ENCODE data around the gene ENOX1. TPM values are rescaled to one million over a fixed set of nuclear protein-coding genes. Genes with fewer than 3 reads are reported as not detected.

ENOX1 gene
- total RNA-seq, 4 donors from 2014 or later, result 2.2 to 8.9 (median 6.2) TPM

DNA sequence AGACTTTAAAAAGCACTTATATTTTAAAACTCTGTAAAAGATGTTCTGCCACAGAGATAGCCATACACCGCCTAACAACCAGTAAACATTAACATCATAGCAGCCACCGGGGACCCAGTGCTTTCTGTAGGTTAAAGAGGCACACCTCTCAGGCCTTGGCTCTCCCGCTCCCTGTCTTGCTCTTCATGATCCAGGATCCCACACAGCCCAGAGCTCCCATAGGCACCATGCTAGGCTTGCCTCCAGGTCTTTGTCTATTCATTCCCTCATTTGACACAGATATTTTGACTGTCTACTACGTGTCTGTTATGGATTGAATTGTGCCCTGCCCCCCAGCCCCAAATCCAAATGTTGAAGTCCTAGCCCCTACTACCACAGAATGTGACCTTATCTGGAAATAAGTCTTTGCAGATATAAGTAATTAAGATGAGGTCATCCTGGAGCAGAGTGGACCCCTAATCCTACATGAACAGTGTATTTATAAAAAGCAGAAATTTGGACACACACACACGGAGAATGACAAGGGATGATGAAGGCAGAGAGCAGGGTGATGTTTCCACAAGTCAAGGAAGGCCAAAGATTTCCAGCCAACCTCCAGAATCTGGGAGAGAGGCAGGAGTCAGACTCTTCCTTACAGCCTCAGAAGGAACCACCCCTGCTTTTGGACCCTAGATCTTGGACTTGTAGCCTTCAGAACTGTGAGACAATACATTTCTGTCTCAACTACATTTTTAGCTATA is 490.8 kb downstream of the ENOX1 start:
- ATAC-seq (ENCODE audit: low FRiP score), result no peak
- TF ChIP-seq, protein P1, sequence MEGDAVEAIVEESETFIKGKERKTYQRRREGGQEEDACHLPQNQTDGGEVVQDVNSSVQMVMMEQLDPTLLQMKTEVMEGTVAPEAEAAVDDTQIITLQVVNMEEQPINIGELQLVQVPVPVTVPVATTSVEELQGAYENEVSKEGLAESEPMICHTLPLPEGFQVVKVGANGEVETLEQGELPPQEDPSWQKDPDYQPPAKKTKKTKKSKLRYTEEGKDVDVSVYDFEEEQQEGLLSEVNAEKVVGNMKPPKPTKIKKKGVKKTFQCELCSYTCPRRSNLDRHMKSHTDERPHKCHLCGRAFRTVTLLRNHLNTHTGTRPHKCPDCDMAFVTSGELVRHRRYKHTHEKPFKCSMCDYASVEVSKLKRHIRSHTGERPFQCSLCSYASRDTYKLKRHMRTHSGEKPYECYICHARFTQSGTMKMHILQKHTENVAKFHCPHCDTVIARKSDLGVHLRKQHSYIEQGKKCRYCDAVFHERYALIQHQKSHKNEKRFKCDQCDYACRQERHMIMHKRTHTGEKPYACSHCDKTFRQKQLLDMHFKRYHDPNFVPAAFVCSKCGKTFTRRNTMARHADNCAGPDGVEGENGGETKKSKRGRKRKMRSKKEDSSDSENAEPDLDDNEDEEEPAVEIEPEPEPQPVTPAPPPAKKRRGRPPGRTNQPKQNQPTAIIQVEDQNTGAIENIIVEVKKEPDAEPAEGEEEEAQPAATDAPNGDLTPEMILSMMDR (IDR thresholded peaks at IDR 0.05), result no peak
- no peak for DNase-seq (ENCODE audit: low spot score)

DNA sequence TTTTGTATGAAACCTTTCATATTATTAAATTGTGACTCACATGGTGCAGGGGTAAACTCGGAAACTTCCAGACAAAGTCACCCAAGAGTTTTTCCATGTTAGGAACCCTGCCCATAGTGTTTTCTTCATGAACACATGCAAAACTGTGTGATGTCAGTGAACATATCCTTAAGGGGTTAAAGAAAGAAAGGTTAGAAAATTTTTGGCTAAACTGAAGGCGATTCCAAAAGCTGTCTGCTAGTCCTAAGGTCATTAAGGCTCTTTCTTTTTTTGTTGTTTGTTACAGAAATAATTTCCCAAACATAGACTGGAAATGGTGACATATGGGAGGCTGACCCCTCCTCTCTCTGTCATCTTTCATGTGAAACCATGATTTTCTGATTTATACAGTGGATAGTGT is 491.5 kb downstream of the ENOX1 start:
- TF ChIP-seq, protein P1 (IDR thresholded peaks at IDR 0.05), result no peak
- ATAC-seq (ENCODE audit: low FRiP score) (no peak), DNase-seq (ENCODE audit: low spot score) (no peak)

DNA sequence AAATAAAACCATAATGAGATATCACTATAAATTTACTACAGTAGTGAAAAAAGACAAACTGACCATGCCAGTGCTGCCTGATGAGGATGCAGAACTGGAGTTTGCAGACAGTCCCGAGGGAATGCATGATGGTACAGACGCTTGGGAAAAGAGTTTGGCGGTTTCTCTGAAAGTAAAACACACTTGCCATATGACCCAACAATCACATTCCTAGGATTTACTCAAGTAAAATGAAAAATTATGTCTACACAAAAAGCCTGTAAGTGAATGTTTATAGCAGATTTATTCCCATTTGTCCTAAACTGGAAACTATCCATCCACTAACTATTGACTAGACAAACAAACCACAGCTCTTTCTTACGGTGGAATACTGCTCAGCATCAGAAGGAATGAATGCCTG is 492.4 kb downstream of the ENOX1 start:
- TF ChIP-seq, protein P1 (IDR thresholded peaks at IDR 0.05), result no peak
- DNase-seq (ENCODE audit: low spot score) (no peak), ATAC-seq (ENCODE audit: low FRiP score) (no peak)

DNA sequence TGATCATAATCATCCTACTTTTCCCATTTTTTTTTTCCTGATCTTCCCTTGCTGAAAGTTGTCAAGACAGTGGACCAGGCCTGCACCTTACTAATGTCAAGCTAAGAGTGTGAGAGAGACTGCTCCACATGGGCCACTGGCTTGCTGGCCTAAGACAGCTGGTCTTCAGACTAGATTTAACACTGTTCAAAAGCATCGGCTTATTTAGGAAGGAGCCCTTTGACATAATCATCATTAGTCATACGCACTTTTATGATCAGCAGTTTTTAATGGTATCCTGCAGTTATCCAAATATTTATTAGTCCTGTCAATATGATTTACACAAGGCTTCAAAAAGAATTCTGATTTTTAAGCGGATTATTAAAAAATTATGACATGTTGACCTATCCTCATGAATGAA is 492.8 kb downstream of the ENOX1 start:
- no peak for ATAC-seq (ENCODE audit: low FRiP score)
- DNase-seq (ENCODE audit: low spot score), result no peak
- TF ChIP-seq, protein P1 (IDR thresholded peaks at IDR 0.05), result no peak

DNA sequence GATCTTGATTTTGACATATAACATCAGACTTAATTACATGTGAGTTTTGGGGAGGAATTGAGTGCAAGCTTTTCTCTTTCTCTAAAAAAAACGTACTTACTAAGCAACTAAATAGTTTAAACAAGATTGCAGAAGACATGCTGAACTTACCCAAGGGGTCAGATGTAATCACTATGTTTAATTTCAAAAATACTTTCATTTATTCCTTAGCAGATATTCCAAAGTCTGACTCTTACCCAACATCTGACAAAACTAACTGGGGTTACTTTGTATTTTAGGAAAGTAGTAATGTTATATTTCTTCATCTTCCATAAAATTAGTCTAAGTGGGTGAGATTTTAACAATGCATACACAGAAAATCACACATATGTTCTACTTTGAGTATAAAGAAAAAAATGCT is 493.2 kb downstream of the ENOX1 start:
- no peak for ATAC-seq (ENCODE audit: low FRiP score)
- TF ChIP-seq, protein P1 (IDR thresholded peaks at IDR 0.05), result no peak

DNA sequence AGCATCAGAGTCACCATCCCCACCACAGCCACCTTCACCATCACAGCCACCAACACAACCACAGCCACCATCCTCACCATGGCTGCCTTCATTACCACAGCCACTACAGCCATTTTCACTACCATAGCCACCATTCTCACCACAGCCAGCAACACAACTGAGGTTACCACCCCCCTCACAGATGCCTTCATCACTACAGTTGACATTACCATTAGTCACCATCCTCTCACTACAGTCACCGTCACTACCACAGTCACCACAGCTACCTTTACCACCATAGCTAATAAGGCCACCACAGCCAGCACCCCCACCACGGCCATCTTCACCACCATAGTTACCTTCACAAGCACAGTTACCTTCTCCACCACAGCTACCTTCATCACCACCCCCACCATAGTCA is 493.8 kb downstream of the ENOX1 start:
- ATAC-seq (ENCODE audit: low FRiP score) (no peak), DNase-seq (ENCODE audit: low spot score) (no peak)
- TF ChIP-seq, protein P1 (IDR thresholded peaks at IDR 0.05), result no peak

More for the DNA sequence above, 493.2 kb downstream of the ENOX1 start:
- DNase-seq (ENCODE audit: low spot score), result no peak

Data from omental fat pad (tissue), 4 donors.